Stomach (tissue), 4 donors: ENCODE measurements around the gene ISG20.

Source experiments
- POLR2A ChIP-seq, 4 donors: fragments of 450-650 bp; IDR thresholded peaks; one replicate each; pipeline ENCODE4 v1.6.1; 2016; ENCODE audit warnings: antibody characterized with exemption in 4 of 4, control low read depth in 2 of 4, mild to moderate bottlenecking in 1 of 4, moderate library complexity in 1 of 4
- TF ChIP-seq, protein P1 (sequence below), 7 experiments: fragments of 450-650 bp in 4 of 7; fragments of 200-600 bp in 3 of 7; sonication (generic) in 3 of 7; IDR thresholded peaks; one replicate each; pipeline ENCODE4 v1.5.1; 2016 to 2019; ENCODE audit warnings: antibody characterized with exemption in 7 of 7, control low read depth in 2 of 7, mild to moderate bottlenecking in 1 of 7

DNA sequence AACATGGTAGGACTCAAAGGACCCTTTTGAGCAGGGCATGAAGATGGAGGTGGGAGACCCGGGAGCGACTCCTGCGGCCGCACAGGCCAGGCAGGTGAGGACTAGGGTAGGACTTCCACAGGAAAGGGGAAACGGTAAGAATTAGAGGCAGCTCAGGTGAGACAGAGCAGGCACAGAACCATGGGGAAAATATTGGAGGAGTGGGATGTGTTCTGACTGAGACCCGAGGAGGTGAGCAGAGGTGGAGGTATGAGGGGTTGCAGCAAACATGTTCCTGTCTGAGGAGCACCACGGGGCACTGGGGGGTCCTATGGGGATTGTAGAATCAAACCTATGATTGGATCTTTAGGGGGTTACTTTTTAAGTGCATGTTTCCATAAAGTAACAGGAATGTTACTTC lies 1.4 kb upstream of the ISG20 start:
- TF ChIP-seq POLR2A (IDR thresholded peaks at IDR 0.05), result no peak
- TF ChIP-seq, protein P1, sequence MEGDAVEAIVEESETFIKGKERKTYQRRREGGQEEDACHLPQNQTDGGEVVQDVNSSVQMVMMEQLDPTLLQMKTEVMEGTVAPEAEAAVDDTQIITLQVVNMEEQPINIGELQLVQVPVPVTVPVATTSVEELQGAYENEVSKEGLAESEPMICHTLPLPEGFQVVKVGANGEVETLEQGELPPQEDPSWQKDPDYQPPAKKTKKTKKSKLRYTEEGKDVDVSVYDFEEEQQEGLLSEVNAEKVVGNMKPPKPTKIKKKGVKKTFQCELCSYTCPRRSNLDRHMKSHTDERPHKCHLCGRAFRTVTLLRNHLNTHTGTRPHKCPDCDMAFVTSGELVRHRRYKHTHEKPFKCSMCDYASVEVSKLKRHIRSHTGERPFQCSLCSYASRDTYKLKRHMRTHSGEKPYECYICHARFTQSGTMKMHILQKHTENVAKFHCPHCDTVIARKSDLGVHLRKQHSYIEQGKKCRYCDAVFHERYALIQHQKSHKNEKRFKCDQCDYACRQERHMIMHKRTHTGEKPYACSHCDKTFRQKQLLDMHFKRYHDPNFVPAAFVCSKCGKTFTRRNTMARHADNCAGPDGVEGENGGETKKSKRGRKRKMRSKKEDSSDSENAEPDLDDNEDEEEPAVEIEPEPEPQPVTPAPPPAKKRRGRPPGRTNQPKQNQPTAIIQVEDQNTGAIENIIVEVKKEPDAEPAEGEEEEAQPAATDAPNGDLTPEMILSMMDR (IDR thresholded peaks at IDR 0.05), result no peak
